HuH-7 (cell line): ENCODE data around the gene MAGI3.

Experiments used
- DNase-seq: peaks from one replicate; pipeline ENCODE4 v3.0.0; 2011; ENCODE audit warnings: low spot score

MAGI3 gene

DNA sequence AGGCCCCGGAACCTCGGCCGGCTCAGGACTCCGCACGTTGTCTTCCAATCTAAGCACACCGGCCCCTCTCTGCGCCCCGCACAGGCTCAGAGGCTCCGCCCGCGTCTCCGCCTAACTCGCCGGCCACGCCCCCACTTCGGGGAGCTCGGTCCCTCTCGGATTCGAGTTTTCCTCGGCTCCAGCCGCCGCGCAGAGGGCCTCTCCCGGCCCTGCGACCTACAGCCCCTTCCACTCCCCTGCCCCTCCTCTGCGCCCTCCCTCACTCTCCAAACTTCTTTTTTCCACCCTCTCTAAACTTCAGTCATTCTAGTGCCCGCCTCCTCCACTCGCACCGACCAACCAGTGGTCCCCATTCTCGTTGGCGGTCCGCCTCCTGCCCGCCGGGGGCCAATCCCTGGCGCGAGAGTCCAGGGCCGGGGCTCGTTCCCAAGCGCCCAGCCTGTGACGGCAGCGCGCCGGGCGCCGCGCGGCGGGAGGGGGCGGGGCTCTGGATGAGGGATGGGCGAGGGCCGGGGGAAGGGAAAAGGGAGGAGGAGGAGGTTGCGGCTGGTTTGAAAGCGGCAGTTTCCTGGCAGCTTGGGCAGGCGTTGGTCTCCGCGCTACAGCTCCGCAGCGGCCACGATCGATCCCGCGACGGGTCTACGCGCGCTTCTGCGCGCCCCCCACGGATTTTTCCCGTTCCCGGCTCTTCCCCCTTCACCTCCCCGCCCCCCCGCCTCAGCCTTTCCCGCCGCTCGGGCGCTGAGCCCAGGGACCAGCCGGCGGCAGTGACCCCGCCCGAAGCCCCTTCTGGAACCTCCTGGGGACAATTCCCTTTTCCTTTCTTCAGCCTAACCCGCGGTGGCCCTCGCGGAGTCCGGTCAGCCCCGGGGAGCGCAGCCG lies at the start of gene MAGI3:
MAGI3 (plus strand) TSS at position 563 of the 882 bp plus-strand sequence. CDS start 519 bp downstream, outside the sequence.
- peak; percentile 81 for DNase-seq

DNA sequence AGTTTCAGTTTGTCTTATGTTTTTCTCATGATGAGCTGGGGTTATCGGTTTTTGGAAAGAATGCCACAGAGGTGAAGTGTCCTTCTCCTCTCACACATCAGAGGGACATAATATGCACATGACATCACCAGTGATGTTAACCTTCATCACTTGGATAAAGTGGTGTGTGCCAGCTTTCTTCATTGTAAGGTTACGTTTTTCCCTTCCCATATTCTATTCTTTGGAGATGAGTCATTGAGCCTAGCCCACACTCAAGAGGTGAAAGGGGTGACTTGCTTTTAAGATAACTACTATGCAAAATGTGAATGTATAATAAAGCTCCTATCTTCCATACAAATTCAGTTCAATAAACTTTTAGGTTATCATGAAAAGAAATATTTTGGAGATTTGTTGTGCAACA lies 36.7 kb upstream of the MAGI3 start:
- DNase-seq = no peak

DNA sequence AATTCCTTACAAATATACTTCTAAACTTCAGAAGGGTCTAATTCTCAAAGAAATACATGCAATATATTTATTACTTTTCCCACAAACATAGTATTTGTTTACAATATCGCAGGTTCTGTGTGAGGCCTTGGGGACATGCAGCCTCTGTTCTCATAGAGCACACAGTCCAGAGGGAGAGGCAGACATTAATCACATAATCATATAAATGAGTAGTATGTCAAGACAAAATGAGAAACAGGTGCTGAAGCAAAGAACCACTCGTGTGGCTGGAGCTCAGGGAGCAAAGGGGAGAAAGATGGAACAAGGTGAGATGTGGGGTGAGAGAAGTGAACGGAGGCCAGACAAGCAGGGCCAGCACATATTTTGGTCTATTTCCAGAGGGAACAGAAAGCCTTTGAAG lies 26.4 kb upstream of the MAGI3 start:
- no peak for DNase-seq

DNA sequence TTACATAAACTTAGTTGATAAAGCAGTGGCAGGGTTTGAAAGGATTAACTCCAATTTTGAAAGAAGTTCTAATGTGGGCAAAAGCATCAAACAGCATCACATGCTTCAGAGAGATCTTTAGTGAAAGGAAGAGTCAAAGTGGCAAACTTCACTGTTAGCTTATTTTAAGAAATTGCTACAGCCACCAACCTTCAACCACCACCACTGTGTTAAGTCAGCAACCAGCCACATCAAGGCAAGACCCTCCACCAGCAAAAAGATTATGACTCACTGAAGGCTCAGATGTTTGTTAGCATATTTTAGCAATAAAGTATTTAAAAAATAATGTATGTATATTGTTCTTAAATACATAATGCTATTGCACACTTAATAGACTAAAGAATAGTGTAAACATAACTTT lies 21.3 kb upstream of the MAGI3 start:
- DNase-seq = no peak

DNA sequence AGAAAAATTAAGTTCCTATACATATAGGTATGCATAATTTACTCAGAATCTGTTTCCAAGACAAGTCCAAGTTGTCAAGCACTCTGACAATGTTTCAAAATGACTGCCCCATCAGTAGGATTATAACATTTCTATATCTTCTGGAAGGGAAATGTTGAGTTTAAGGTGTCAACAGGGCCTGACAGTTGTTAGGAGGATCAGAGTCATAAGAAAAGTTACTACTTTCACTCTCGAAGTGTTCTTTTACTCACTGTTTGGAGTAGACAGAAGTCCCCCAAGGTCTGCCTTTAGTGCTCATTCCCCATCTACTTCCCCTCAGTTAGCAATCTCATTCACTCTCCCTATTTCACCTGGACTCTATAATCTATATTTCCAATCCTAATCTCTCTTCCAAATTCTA lies 20.6 kb upstream of the MAGI3 start:
- DNase-seq = no peak

DNA sequence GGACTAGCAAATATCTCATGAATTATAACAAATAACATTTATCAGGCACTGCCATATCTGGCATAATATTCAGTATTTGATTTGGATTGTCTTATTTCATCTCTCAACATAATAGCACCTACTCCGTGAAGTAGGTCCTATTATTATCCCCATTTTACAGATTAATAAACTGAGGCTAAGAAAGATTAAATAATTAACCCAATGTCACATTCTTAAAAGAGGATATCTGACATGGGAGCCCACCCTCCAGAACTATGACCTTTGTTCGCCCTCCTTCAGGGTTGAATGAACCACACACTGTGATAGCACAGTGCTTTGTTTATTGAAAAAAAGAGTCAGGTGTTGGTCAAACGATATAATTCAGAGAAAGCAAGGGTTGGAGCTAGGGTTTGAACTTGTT lies 19.4 kb upstream of the MAGI3 start:
- DNase-seq = no peak

DNA sequence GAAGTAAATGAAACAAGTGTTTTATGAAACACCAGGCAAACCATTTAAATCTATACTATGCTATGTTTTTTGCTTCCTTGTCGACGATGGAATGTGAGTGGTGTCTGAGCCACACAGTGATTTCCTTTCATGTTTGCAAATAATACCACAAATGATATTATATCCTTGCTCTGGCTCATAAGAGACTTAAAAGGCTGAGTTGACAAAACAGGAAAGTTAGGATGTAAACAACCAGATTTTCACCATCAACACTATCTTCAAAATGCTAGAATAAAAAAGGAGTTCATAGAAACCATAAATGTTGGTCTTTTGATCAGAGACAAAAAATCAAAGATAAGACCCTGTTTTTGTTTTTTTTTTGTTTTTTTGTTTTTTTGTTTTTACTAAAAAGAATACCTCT lies 17.8 kb upstream of the MAGI3 start:
- DNase-seq = no peak

GRCh38 chr1:113373644-113374043 lies 16.7 kb upstream of the MAGI3 start:
- no peak for DNase-seq

- DNase-seq = no peak
Observed at GRCh38 chr1:113375878-113376277, 14.4 kb upstream of the MAGI3 start.

DNA sequence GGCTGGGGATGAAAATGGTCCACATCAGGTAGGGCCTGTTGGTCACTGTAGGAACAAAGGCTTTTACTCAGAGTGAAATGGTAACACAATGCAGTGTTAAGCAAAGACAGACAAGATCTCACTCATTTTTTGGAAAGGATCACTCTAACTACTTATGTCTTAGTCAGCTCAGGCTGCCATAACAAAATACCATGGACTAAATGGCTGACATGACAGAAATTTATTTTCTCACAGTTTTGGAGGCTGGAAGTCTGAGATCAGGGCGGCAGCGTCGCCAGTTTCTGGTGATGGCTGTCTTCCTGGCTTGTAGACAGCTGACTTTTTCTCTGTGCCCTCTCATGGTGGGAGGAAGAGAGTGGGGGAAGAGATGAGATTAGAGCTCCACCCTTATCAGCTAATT lies 10.2 kb upstream of the MAGI3 start:
- DNase-seq = no peak

DNA sequence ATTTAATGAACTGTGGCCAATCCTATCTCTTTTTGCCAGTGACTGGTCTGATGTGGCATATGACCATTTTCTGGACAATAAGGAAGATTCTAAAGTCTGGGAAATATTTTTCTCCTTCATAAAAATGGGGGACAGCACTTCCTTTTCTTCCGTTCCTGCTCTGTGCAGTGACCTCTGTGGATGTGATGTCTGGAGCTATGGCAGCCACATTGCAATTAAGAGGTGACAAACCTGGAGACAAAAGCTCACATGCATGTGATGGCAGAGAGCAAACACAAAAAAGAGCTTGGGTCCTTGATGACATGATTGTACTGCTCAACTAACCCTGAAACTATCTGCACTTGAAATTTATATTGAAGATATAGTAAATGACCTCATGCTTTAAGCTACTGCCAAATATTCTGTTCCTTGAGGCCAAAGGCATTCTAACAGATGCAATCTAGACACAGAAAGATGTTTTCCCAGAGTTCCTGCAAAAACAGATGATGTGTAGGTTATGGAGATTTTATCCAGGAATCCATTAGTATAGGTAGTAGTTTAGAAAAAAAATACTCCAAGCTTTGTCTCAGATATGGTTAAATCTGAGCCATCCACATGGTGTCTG lies 2.2 kb upstream of the MAGI3 start:
- DNase-seq = no peak

- peak; percentile 68 for DNase-seq
Observed at GRCh38 chr1:113388621-113389358, 1.5 kb upstream of the MAGI3 start.

- no peak for DNase-seq
Observed at GRCh38 chr1:113389359-113389952, 859 bp upstream of the MAGI3 start.

DNA sequence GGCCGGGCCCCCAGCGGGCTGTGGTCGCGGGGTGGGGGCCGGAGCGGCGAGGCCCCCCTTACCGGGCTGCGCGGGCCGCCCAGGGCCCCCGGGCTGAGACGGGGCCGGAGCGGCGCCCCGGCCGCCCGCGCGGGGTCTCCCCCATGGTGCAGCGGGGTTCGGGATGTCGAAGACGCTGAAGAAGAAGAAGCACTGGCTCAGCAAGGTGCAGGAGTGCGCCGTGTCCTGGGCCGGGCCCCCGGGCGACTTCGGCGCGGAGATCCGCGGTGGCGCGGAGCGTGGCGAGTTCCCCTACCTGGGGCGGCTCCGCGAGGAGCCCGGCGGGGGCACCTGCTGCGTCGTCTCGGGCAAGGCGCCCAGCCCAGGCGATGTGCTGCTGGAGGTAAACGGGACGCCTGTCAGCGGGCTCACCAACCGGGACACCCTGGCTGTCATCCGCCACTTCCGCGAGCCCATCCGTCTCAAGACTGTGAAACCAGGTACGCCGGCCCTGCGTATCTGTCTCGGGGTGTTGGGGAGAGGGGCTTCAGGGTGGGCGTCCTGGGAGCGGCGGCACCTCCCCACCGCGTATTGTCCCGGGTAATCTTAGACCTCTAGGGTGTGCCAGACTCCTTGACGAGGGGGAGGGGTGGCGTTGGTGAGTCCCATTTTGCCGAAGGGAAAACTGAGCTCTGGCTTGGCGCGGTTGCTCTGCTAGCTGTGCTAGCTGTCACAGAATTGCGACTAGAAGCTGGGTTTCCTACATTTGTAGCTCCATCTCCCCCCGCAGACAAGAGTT lies 745 bp downstream of the MAGI3 start:
- peak; percentile 21 for DNase-seq

- no peak for DNase-seq
Observed at GRCh38 chr1:113391649-113392271, 1.4 kb downstream of the MAGI3 start.

GRCh38 chr1:113392541-113393128 lies 2.3 kb downstream of the MAGI3 start:
- no peak for DNase-seq

GRCh38 chr1:113394043-113394862 lies 3.9 kb downstream of the MAGI3 start:
- no peak for DNase-seq

DNA sequence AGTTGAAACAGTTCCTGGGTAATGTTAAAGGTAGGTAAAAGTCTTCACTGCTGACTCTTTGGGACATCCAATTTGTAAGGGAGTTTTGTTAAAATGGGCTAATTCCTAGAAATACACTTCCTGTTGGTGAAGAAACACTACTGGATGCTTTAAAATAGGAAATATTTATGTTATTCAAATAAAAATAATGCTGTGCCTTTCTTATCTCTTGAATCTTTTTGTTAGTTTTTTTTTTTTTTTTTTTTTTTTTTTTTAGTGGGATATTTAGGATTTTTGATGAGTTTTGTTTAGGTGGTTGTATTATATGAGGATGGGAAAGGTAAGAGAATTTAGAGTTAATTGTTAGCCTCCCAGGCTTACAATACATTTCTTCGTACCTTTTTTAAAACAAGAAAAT lies 4.5 kb downstream of the MAGI3 start:
- DNase-seq = no peak

DNA sequence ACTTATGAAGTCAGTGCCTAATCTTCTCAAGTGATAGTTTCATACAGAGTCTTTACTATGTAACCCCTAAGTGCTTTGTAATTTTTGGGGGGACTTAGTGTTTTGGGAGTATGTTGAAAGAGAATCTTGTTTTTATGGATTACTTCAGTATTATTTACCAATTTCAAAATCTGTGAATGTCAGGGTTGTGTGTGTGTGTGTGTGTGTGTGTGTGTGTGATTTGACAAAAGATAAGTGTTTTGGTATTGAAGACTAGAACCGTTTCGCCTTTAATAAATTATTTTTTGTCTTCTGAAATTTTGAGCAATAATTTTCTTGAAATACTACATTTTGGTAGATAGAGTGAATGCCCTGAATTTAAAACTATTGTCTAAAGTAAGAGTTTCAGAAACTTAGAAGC lies 5.8 kb downstream of the MAGI3 start:
- DNase-seq = no peak

DNA sequence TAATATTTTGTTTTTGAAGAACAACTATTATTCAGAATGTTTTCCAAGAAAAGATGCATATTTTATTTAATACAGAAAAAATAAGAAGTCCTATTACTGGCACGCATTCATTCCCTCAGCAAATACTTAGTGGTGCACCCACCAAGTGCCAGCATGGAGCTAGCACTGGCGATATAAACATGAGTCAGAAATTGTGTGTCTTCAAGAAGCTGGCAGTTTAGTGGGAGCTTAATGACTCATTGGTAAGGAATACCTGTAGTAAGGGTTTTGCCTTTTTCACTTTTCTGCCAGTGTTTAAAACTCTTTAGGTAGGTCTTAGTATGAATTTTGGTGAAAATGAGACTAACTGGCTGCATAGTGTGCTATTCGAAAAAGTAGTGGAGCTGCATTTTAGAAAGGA lies 6.3 kb downstream of the MAGI3 start:
- no peak for DNase-seq
